GM18505 (cell line): ENCODE measurements around the gene RAB3IL1.

Experiments used
- ATAC-seq: cut with Tn5 transposase; IDR thresholded peaks from one replicate; pipeline ENCODE4 v1.9.1; 2021; ENCODE audit not compliant: unreplicated experiment
- POLR2A ChIP-seq: IDR thresholded peaks from 4 replicates; pipeline ENCODE4 v1.6.1; 2011; ENCODE audit warnings: borderline replicate concordance; ENCODE audit not compliant: insufficient read depth, insufficient read length; ENCODE audit errors: extremely low read depth

Gene RAB3IL1

DNA sequence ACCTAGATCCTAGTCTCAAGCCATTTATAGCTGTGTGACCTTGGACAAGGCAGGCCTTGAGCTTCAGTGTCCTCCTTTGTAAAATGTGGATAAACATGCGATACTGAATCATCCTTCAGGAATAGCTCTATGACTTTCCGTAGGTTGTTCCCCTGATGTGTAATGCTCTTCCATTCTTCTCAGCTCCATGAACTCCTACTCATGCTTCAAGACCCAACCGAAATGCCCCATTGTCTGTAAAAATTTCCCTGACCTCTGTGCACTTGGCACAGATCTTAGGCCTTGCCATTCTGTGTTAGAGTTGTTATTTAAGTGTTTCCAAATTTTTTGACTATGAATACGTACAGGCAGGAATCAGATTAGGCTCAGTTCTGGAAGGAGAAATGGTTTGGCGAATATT, 29.5 kb upstream of the RAB3IL1 start:
- no peak for ATAC-seq

DNA sequence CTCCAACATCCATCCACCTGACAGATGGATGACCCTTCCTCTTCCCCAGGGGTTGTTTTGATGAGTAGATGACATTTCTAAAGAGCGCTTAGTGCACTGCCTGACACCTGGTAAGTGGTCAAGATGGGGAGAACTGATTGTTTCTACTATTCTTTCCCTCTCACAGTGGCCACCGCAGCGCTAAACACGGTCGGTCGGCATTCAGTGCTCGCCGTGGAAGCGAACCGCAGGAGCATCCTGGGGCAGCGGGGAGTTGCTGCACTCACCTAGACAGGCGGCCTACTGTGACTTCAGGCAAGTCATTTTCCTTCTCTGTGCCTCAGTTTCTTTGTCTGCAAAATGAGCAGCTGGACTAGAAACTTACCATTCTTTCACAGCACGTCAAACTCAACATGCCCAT, 27.8 kb upstream of the RAB3IL1 start:
- no peak for TF ChIP-seq POLR2A
- no peak for ATAC-seq

More for the DNA sequence above, 29.5 kb upstream of the RAB3IL1 start:
- no peak for TF ChIP-seq POLR2A

DNA sequence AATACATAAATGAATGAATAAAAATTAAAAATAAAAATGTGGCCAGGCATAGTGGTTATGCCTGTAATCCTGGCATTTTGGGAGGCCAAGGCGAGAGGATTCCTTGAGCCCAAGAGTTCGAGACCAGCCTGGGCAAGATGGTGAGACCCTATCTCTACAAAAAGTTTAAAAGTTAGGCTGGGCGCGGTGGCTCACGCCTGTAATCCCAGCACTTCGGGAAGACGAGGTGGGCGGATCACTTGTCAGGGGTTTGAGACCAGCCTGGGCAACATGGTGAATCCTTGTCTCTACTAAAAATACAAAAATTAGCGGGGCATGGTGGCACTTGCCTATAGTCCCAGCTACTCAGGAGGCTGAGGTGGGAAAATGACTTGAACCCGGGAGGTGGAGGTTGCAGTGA, 23.1 kb upstream of the RAB3IL1 start:
- ATAC-seq, result no peak
- no peak for TF ChIP-seq POLR2A

DNA sequence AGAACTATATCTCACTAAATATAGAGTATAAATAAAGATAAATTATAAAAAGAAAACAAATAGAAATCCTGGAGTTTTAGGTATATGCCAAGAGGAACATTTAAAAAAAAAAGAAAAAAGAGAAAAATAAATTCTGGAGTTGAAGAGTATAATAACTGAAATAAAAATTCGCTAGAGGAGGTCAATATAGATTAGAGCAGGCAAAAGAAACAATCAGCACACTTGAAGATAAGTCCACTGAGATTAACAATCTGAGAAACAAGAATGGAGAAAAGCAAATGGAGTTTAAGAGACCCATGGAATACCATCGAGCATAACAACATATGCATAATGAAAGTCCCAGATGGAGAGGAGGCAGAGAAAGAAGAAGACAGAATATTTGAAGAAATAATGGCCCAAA, 18.5 kb upstream of the RAB3IL1 start:
- ATAC-seq, result no peak
- no peak for TF ChIP-seq POLR2A

DNA sequence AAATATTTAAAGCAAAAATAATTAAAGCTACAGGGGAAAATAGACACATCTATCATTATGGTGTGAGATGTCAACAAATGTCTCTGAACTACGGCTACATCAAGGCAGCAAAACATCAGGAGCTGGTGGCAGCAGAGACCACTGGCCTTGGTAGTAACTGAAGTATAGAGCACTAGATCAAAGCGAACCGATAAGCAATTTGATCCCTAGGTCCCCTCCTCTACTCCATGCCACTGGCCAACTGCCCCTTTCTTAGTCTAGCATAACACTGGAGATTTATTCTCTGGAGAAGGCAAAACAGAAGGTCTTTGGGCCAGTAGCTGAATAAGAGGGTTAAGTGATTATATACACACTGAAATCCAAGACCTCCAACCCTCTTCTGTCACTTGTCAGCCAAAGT, 13.6 kb upstream of the RAB3IL1 start:
- ATAC-seq, result no peak
- no peak for TF ChIP-seq POLR2A

DNA sequence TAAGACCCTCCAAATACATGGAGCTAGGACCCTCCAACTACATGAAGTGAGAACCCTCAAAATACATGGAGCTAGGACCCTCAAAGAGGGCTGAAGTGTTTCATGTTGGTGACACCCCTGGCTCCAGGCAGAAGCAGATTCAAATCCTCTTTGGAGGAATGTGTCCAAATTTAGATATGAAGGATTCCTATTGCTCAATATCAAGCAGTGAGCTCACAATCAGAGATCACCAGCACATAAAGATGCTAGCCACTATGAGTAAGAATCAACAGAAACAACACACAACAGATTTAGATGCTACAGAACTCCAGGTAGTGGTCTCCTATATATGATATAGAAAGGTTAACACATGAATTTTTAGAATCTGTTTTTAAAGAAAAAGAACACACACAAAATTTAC, 11.2 kb upstream of the RAB3IL1 start:
- no peak for ATAC-seq
- TF ChIP-seq POLR2A, result no peak

DNA sequence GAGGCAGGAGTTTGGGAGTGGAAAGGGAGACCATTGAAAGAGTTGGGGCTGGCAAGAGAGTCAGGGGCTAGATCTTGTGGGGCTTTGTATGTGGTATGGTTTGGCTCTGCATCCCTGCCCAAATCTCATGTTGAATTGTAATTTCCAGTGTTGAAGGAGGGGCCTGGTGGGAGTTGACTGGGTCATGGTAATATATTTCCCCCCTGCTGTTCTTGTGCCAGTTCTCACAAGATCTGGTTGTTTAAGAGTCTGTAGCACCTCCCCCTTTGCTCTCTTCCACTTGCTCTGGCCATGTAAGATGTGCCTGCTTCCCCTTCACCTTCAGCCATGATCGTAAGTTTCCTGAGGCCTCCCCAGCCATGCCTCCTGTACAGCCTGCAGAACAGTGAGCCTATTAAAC, 10.1 kb upstream of the RAB3IL1 start:
- no peak for ATAC-seq
- TF ChIP-seq POLR2A, result no peak

DNA sequence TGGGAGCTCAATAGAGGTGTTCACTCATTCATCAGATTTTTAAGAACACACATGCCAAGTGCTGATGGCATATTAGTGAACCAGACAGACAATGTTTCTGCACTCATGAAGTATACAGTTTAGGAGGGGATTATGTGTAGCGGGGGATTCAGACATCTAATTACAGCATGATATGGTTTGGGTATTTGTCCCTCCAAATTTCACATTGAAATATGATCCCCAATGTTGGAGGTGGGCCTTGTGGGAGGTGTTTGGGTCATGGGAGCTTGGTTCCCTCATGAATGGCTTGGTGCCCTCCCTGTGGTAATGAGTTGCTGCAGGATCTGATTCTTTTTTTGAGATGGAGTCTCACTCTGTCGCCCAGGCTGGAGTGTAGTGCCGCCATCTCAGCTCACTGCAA, 8.9 kb upstream of the RAB3IL1 start:
- ATAC-seq, result no peak
- no peak for TF ChIP-seq POLR2A

DNA sequence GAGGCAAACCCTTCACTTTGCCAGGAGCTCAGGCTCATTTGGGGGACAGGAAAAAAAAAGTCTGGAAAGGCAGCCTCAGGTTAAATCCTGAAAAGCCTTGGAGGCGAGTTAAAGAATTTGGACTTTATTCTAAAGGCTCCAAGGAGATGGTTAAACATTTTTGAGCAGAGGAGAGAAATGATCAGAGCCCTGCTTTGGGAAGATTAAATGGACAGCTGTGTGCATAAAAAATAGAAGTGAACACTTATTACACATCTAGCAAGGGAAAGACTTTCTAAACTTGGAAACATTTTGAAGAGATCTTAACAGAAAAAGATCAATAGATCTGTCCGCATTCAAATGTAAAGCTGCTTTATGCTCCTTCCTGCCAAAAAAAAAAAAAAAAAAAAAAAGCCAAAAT, 8.4 kb upstream of the RAB3IL1 start:
- no peak for TF ChIP-seq POLR2A
- ATAC-seq, result no peak

DNA sequence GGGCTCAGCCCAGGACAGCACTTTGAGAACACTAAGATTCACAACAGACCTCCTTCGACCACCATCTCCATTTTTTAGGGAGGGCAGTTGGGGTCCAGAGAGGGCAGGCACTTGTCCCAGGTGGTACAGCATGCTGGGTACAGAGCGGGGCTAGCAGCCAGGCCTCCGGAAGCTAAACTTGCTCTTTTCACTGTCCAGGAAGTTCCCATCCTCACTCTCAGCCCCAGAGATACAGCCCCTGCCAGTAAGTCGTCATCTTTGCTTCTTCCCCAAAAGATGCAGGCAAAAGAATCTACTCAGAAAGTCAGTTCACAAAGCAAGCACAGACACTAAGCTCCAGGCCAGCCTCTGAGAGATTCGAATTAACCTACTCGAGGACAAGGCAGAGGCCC, 6.7 kb upstream of the RAB3IL1 start:
- TF ChIP-seq POLR2A, result no peak
- no peak for ATAC-seq

DNA sequence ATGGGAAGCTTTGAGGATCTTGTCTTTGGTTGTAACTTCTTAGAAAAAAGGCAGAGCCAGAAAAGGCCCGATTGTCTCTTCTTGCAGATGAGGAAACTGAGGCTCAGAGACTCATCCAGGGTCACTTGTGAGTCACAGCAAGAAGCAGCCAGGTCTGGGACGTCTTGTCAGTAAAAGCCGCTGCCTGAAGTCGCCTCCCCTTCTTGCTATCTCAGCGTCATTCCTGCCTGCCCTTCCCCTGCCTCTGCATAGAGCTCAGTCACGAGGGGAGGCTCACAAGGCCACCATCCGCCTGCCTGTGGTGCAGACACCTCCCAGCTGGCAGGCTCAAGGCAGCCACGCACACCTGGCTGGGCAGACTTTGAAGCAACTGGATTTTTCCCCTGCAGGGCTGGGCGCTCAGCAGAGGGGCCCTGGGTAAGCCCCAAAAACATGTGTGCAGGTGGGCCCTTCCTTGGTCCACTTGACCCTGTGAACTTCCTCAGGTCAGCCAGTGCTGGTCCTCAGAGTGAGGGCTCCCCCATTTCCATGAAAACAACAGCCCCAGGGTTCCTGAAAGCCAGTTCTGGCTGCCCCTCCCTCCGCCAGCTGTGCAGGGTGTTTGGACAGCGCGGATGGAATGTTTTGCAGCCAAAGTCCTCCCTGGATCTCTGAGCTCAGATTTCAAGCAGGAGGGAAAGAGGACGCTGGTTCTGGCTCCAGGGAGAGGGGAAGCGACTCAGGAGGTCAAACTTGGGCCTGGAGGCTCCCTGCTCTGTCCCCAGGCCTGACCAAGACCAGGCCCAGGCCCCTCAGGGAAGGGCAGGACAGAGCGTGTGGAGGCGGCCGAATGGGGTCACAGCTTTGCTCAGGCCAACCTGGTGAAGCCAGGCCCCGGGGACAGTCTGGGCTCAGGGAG, 6.0 kb upstream of the RAB3IL1 start:
- TF ChIP-seq POLR2A, result no peak
- no peak for ATAC-seq

DNA sequence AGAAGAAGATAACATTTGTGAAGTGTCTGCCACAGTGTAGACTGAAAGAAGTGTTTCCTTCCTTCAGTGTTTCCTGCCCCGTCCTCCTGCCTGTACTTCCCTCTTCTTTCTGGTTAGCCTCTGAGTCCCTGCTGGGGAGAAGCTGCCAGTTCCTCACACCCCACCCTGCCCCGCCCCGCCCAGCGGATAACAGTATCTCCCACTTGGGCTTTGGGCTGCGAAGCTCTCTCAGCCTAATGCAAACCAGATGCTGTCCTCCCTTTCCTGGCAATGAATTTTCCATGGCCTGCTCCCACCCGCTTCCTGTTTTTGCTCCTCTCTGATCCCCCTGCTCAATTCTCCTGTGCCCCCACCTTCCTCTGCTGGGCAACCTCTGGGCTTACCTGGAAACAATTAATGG, 5.2 kb upstream of the RAB3IL1 start:
- no peak for ATAC-seq
- no peak for TF ChIP-seq POLR2A

DNA sequence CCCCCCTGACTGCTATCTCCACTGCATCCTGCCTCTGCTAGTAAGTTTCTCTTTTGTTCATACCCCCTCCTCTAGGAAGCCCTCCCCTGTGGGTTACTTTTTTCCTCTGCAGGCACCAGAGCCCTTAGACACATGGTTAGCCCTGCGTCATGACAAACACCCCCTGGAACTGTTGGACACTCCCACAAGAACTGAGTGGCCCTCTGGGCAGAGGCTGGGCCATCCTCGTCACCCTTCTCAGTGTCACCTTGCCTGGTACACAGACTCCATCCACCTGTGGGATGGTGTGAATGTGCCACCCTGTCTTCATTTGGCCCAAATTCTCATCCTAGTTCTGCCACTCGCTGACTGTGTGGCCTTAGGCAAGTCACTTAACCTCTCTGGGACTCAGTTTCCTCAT, 4.1 kb upstream of the RAB3IL1 start:
- TF ChIP-seq POLR2A, result no peak
- no peak for ATAC-seq
